HG03280 (cell line): ENCODE measurements around the gene CNIH3.
A peak's percentile ranks its signal among the peaks of the same experiment; 100 is the strongest.

ENCODE experiments used
- ATAC-seq: cut with Tn5 transposase; IDR thresholded peaks from one replicate; pipeline ENCODE4 v1.9.1; 2021; ENCODE audit warnings: mild to moderate bottlenecking, moderate library complexity; ENCODE audit not compliant: unreplicated experiment

Gene CNIH3

GRCh38 chr1:224718470-224719053, 102.4 kb downstream of the CNIH3 start:
- ATAC-seq: no peak

GRCh38 chr1:224719716-224720115, 103.6 kb downstream of the CNIH3 start:
- no peak for ATAC-seq

GRCh38 chr1:224720216-224720615, 104.1 kb downstream of the CNIH3 start:
- ATAC-seq: no peak

GRCh38 chr1:224721000-224721399, 104.9 kb downstream of the CNIH3 start:
- no peak for ATAC-seq

- no peak for ATAC-seq
Observed at GRCh38 chr1:224722838-224723237, 106.7 kb downstream of the CNIH3 start.

GRCh38 chr1:224724566-224724965, 108.4 kb downstream of the CNIH3 start:
- no peak for ATAC-seq

GRCh38 chr1:224726441-224727182, 110.5 kb downstream of the CNIH3 start:
- ATAC-seq: no peak

GRCh38 chr1:224727351-224728289, 111.5 kb downstream of the CNIH3 start:
- ATAC-seq: no peak

- no peak for ATAC-seq
Observed at GRCh38 chr1:224730540-224730939, 114.4 kb downstream of the CNIH3 start.

GRCh38 chr1:224730965-224731364, 114.8 kb downstream of the CNIH3 start:
- no peak for ATAC-seq

GRCh38 chr1:224731633-224732032, 115.5 kb downstream of the CNIH3 start:
- no peak for ATAC-seq

- ATAC-seq: no peak
Observed at GRCh38 chr1:224732377-224733026, 116.4 kb downstream of the CNIH3 start.

- peak; percentile 58 for ATAC-seq
Observed at GRCh38 chr1:224733027-224733911, 117.2 kb downstream of the CNIH3 start.

- no peak for ATAC-seq
Observed at GRCh38 chr1:224734261-224734935, 118.3 kb downstream of the CNIH3 start.

GRCh38 chr1:224735159-224735558, 119.0 kb downstream of the CNIH3 start:
- ATAC-seq: no peak

- ATAC-seq: peak; percentile 44
Observed at GRCh38 chr1:224736619-224737352, 120.7 kb downstream of the CNIH3 start.

GRCh38 chr1:224737353-224737727, 121.2 kb downstream of the CNIH3 start:
- ATAC-seq: no peak

GRCh38 chr1:224739303-224739996, 123.3 kb downstream of the CNIH3 start:
- ATAC-seq: peak; percentile 5
